Nephron progenitor cell (in vitro differentiated cells): Measurements from ENCODE around the gene PF4V1.

Source experiments
- DNase-seq: peaks from one replicate; pipeline ENCODE4 v3.0.0; 2021
- H3K27ac Mint-ChIP-seq: 2 replicates; pipeline ENCODE4 v1.8.0; 2021; ENCODE audit warnings: mild to moderate bottlenecking, moderate library complexity, mixed read lengths
- H3K27me3 Mint-ChIP-seq: 2 replicates; pipeline ENCODE4 v1.8.0; 2021; ENCODE audit warnings: mild to moderate bottlenecking, low read depth, mixed read lengths; ENCODE audit not compliant: poor library complexity
- H3K36me3 Mint-ChIP-seq: 2 replicates; pipeline ENCODE4 v1.8.0; 2021; ENCODE audit warnings: low read depth, mixed read lengths
- H3K4me1 Mint-ChIP-seq: 2 replicates; pipeline ENCODE4 v1.8.0; 2021; ENCODE audit warnings: mixed read lengths
- H3K4me3 Mint-ChIP-seq: 2 replicates; pipeline ENCODE4 v1.8.0; 2021; ENCODE audit warnings: mild to moderate bottlenecking, moderate library complexity, mixed read lengths
- H3K9me3 Mint-ChIP-seq: 2 replicates; pipeline ENCODE4 v1.8.0; 2021; ENCODE audit warnings: mild to moderate bottlenecking, moderate library complexity, mixed read lengths
- TF ChIP-seq, protein P1 (sequence below): fragments of 200-600 bp; sonication (generic); IDR thresholded peaks from 2 replicates; pipeline ENCODE4 v1.5.0; 2021; ENCODE audit warnings: antibody characterized with exemption

Gene PF4V1

DNA sequence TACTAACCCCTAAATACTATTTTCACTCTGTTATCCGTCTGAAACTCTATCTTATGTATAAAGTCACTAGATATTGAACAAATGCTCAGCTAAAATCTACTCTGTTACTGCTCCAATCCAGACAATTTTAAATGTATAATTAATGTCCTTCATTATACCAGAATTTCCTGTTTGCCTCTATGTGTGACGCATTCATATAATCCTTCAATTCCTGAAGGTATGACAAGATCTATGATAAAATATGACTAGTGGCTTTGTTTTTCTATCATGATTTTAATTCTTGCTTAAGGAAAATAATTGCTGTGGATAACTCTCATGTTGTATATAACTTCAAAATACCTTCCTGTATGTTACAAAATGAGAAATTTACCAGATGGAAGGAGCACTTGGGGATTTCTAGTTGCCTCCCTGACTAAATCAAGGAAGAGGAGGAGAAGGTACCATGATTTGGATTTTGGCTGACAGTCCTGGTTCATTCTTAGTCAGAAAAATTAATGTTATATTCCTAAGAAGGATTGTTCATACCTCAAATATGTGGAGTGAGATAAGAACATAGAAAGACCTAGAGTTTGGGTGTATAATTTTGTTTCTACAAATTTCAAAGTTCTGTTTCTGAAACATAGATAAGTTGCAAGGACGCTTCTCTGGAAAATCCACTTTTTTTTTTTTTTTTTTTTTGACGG, 11.7 kb upstream of the PF4V1 start:
- Mint-ChIP-seq H3K9me3 (peaks cover 2% of the 10 kb centered on the region), H3K4me3 (no peak overlapping the region), H3K27me3 (peaks cover 43% of the 10 kb centered on the region), H3K4me1 (no peaks in the 10 kb centered on the region), H3K27ac (no peak overlapping the region), H3K36me3 (no peaks in the 10 kb centered on the region)
- DNase-seq, result no peak
- TF ChIP-seq, protein P1, sequence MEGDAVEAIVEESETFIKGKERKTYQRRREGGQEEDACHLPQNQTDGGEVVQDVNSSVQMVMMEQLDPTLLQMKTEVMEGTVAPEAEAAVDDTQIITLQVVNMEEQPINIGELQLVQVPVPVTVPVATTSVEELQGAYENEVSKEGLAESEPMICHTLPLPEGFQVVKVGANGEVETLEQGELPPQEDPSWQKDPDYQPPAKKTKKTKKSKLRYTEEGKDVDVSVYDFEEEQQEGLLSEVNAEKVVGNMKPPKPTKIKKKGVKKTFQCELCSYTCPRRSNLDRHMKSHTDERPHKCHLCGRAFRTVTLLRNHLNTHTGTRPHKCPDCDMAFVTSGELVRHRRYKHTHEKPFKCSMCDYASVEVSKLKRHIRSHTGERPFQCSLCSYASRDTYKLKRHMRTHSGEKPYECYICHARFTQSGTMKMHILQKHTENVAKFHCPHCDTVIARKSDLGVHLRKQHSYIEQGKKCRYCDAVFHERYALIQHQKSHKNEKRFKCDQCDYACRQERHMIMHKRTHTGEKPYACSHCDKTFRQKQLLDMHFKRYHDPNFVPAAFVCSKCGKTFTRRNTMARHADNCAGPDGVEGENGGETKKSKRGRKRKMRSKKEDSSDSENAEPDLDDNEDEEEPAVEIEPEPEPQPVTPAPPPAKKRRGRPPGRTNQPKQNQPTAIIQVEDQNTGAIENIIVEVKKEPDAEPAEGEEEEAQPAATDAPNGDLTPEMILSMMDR, result no peak

DNA sequence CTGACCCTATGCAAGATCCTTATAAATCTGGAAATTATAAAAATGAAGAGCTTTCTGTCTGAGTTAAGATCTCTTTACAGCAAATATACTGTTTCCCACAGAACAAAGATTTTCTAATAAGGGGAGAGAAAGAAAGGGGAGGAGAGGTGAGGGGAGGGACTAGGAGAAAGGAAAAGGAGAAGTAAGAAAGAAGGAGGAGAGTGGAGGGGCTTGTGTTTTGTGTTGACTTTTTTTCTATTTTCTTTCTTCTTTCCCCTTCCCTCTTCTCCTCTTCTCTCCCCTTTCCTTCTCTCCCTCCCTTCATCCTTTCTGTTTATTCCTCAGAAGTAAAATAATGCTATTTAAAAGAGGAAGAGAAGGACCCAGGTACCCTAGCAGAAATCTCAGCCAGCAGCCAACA, 10.4 kb upstream of the PF4V1 start:
- peaks cover 31% of the 10 kb centered on the region for H3K27me3 Mint-ChIP-seq

DNA sequence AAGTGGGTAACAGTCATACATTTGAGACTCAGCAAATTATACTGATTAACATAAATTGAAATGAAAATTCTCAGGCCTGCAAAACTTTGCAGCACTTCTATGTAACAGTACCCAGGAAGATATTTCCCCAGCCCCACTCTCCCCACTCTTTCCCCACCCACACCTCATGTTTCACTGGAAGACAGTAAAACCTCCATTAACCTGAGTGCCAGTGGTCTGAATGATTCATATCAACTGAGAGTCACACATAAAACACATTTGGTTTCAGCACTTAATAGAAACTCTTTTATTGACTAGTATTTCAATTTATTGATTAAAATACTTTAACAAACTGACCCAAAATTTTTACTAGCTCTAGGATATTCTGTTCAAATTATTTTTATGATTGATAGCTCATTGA, 9.7 kb upstream of the PF4V1 start:
- no peaks in the 10 kb centered on the region for H3K9me3 Mint-ChIP-seq
- peaks cover 31% of the 10 kb centered on the region for H3K27me3 Mint-ChIP-seq
- no peaks in the 10 kb centered on the region for H3K36me3 Mint-ChIP-seq
- no peak overlapping the region for H3K4me3 Mint-ChIP-seq
- no peak overlapping the region for H3K27ac Mint-ChIP-seq
- H3K4me1 Mint-ChIP-seq, result no peaks in the 10 kb centered on the region
- no peak for DNase-seq
- TF ChIP-seq, protein P1, result no peak

More for the DNA sequence above, 10.4 kb upstream of the PF4V1 start:
- Mint-ChIP-seq H3K9me3 (no peaks in the 10 kb centered on the region), H3K27ac (no peak overlapping the region), H3K4me1 (no peaks in the 10 kb centered on the region), H3K36me3 (no peaks in the 10 kb centered on the region), H3K4me3 (no peak overlapping the region)
- DNase-seq, result no peak
- TF ChIP-seq, protein P1, result no peak

DNA sequence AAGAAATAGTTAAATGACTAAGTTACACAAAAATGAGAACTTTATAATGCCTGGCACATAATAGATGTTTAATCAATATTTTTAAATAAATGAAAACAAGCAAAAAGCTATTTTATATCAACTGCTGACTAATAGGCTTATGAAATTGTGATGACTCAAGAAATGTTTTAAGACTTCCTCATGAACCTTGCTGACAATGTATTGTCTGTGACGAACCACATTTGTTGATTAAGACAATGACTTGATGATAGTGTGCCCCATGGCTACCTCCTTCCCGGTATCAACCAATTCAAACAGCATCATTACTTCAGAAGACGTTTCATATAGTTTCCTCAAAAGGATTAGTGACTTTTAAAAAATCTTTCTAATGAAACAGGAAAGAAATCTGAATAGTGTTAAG, 8.8 kb upstream of the PF4V1 start:
- no peak for DNase-seq
- H3K27me3 Mint-ChIP-seq, result peaks cover 28% of the 10 kb centered on the region
- H3K4me1 Mint-ChIP-seq, result no peaks in the 10 kb centered on the region
- H3K4me3 Mint-ChIP-seq, result no peak overlapping the region
- no peaks in the 10 kb centered on the region for H3K36me3 Mint-ChIP-seq
- no peaks in the 10 kb centered on the region for H3K9me3 Mint-ChIP-seq
- no peak overlapping the region for H3K27ac Mint-ChIP-seq
- TF ChIP-seq, protein P1, result no peak

DNA sequence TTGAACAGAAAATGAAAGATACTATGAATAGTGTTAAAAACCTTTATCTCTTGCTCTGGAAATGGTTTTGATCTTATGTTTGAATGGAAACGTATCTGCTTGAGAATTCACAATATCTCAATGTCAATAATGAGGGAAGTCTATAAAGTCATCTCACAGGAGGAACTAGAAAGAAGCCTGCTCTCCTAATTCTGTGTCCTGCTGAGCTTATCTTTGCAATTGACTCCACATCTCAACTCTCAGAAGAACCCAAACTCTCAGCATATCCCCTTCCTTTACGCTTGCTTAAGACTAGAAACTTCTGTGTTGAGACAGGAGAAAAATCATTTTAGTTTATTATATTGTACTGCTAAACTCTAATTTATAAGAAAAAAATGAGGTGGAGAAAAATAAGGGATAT, 8.3 kb upstream of the PF4V1 start:
- Mint-ChIP-seq H3K36me3 (no peaks in the 10 kb centered on the region), H3K9me3 (no peaks in the 10 kb centered on the region), H3K27ac (no peak overlapping the region), H3K27me3 (peaks cover 23% of the 10 kb centered on the region), H3K4me3 (no peak overlapping the region), H3K4me1 (no peaks in the 10 kb centered on the region)
- no peak for DNase-seq
- TF ChIP-seq, protein P1, result no peak

DNA sequence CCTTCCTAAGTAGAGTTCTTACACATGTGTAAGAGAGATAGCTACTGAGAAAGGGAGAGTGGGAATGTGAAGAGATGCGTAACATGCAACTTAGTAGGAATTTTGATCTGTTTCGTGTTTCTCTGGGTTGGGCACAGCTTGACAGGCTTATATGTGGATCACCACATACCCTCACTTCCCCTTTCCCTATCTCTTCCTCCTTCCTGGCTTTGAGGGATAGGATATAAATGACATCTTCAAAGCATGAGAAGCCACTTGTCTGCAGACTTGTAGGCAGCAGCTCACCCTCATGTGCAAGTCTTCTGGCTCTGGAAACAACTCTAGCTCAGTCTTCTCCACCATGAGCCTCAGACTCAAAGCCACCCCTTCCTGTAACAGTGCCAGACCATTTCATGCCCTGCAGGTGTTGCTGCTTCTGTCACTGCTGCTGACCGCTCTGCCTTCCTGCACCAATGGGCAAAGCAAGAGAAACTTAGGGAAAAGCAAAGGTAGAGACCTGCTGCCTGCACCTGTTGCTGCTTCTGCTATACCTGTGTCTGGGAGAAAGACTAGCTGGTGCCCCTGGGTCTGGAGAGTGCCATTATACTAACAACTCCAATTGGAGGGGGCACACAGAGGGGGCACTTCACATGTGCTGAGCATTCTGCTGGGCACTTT, 5.4 kb upstream of the PF4V1 start:
- no peaks in the 10 kb centered on the region for H3K36me3 Mint-ChIP-seq
- peaks cover 16% of the 10 kb centered on the region for H3K27me3 Mint-ChIP-seq
- H3K27ac Mint-ChIP-seq, result no peak overlapping the region
- TF ChIP-seq, protein P1, result no peak
- no peaks in the 10 kb centered on the region for H3K4me1 Mint-ChIP-seq
- no peak for DNase-seq
- no peaks in the 10 kb centered on the region for H3K9me3 Mint-ChIP-seq
- H3K4me3 Mint-ChIP-seq, result no peak overlapping the region
